Measurements from ENCODE around the gene PIGM. TPM values are rescaled to one million over a fixed set of nuclear protein-coding genes. Genes with fewer than 3 reads are reported as not detected.

Gene PIGM
- total and polyA plus RNA-seq, 2 of the 13 experiments (the other 11 are each of a cell fraction or from before 2014, with no cell fraction given) = 3.4 to 4.6 TPM

GRCh38 chr1:160031365-160032164 is at the start of gene PIGM (continued):
- TF ChIP-seq, protein P1, sequence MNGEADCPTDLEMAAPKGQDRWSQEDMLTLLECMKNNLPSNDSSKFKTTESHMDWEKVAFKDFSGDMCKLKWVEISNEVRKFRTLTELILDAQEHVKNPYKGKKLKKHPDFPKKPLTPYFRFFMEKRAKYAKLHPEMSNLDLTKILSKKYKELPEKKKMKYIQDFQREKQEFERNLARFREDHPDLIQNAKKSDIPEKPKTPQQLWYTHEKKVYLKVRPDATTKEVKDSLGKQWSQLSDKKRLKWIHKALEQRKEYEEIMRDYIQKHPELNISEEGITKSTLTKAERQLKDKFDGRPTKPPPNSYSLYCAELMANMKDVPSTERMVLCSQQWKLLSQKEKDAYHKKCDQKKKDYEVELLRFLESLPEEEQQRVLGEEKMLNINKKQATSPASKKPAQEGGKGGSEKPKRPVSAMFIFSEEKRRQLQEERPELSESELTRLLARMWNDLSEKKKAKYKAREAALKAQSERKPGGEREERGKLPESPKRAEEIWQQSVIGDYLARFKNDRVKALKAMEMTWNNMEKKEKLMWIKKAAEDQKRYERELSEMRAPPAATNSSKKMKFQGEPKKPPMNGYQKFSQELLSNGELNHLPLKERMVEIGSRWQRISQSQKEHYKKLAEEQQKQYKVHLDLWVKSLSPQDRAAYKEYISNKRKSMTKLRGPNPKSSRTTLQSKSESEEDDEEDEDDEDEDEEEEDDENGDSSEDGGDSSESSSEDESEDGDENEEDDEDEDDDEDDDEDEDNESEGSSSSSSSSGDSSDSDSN (CRISPR knock-in tag; IDR thresholded peaks at IDR 0.05) = peak; percentile 61
- no peak for TF ChIP-seq CCDC6 (CRISPR knock-in tag; IDR thresholded peaks at IDR 0.05)
- no peak for TF ChIP-seq GTF2F1 (IDR thresholded peaks at IDR 0.05; ENCODE audit: low read length)
- peak; percentile 78 for TF ChIP-seq POLR2AphosphoS5 (IDR thresholded peaks at IDR 0.05; ENCODE audit: low read depth, low read length)
- TF ChIP-seq, protein P2, sequence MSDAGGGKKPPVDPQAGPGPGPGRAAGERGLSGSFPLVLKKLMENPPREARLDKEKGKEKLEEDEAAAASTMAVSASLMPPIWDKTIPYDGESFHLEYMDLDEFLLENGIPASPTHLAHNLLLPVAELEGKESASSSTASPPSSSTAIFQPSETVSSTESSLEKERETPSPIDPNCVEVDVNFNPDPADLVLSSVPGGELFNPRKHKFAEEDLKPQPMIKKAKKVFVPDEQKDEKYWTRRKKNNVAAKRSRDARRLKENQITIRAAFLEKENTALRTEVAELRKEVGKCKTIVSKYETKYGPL (CRISPR knock-in tag; IDR thresholded peaks at IDR 0.05) = no peak
- no peak for TF ChIP-seq CEBPB (IDR thresholded peaks at IDR 0.05; ENCODE audit: borderline replicate concordance, low read depth, low read length)
- TF ChIP-seq ETS1 (CRISPR knock-in tag; IDR thresholded peaks at IDR 0.05) = no peak
- no peak for TF ChIP-seq ATM (IDR thresholded peaks at IDR 0.05; ENCODE audit: borderline replicate concordance)
- no peak for TF ChIP-seq SOX6 (IDR thresholded peaks at IDR 0.05)
- peak; percentile 44; the same call in 1 of the 2 replicates for TF ChIP-seq SOX6 (CRISPR knock-in tag; IDR thresholded peaks at IDR 0.05)
- no peak for TF ChIP-seq NR2F6 (IDR thresholded peaks at IDR 0.05)
- no peak for TF ChIP-seq NR2F6 (CRISPR knock-in tag; IDR thresholded peaks at IDR 0.05)
- TF ChIP-seq ATAD3A (CRISPR knock-in tag; IDR thresholded peaks at IDR 0.05) = no peak
- no peak for TF ChIP-seq ZNF577 (CRISPR knock-in tag; IDR thresholded peaks at IDR 0.05; ENCODE audit: borderline replicate concordance, low read depth)
- no peak for TF ChIP-seq BCLAF1 (IDR thresholded peaks at IDR 0.05)
- TF ChIP-seq ZNF616 (CRISPR knock-in tag; IDR thresholded peaks at IDR 0.05; ENCODE audit: low read depth) = peak; percentile 75; the same call in 1 of the 2 replicates
- TF ChIP-seq, protein P3, sequence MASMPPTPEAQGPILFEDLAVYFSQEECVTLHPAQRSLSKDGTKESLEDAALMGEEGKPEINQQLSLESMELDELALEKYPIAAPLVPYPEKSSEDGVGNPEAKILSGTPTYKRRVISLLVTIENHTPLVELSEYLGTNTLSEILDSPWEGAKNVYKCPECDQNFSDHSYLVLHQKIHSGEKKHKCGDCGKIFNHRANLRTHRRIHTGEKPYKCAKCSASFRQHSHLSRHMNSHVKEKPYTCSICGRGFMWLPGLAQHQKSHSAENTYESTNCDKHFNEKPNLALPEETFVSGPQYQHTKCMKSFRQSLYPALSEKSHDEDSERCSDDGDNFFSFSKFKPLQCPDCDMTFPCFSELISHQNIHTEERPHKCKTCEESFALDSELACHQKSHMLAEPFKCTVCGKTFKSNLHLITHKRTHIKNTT (CRISPR knock-in tag; IDR thresholded peaks at IDR 0.05) = no peak
- TF ChIP-seq MTA3 (CRISPR knock-in tag; IDR thresholded peaks at IDR 0.05) = no peak
- TF ChIP-seq ISX (CRISPR knock-in tag; conservative IDR thresholded peaks at IDR 0.05) = no peak
- no peak; the same call in 1 of the 2 replicates for TF ChIP-seq ZNF614 (CRISPR knock-in tag; IDR thresholded peaks at IDR 0.05; ENCODE audit: borderline replicate concordance)
